ENCODE measurements around the gene HRAS. TPM values are rescaled to one million over a fixed set of nuclear protein-coding genes. Genes with fewer than 3 reads are reported as not detected.

Gene HRAS
- total and polyA plus RNA-seq, 10 of the 15 experiments (the other 5 are each of a cell fraction or from before 2014, with no cell fraction given) = 2.8 to 72.4 (median 31.7) TPM

- TF ChIP-seq, protein P1, sequence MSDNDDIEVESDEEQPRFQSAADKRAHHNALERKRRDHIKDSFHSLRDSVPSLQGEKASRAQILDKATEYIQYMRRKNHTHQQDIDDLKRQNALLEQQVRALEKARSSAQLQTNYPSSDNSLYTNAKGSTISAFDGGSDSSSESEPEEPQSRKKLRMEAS (IDR thresholded peaks at IDR 0.05; ENCODE audit: low read depth, low read length) = no peak
- no peak for TF ChIP-seq E2F8 (IDR thresholded peaks at IDR 0.05; ENCODE audit: low read depth, partially characterized antibody)
- no peak for TF ChIP-seq CBFB (IDR thresholded peaks at IDR 0.05; ENCODE audit: low read depth)
- TF ChIP-seq EZH2 (IDR thresholded peaks at IDR 0.05; ENCODE audit: borderline replicate concordance, control insufficient read depth, low read depth, low read length) = no peak
- no peak for TF ChIP-seq CREB1 (IDR thresholded peaks at IDR 0.05; ENCODE audit: low read depth)
- TF ChIP-seq, protein P2, sequence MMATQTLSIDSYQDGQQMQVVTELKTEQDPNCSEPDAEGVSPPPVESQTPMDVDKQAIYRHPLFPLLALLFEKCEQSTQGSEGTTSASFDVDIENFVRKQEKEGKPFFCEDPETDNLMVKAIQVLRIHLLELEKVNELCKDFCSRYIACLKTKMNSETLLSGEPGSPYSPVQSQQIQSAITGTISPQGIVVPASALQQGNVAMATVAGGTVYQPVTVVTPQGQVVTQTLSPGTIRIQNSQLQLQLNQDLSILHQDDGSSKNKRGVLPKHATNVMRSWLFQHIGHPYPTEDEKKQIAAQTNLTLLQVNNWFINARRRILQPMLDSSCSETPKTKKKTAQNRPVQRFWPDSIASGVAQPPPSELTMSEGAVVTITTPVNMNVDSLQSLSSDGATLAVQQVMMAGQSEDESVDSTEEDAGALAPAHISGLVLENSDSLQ (IDR thresholded peaks at IDR 0.05) = no peak
- TF ChIP-seq, protein P3, sequence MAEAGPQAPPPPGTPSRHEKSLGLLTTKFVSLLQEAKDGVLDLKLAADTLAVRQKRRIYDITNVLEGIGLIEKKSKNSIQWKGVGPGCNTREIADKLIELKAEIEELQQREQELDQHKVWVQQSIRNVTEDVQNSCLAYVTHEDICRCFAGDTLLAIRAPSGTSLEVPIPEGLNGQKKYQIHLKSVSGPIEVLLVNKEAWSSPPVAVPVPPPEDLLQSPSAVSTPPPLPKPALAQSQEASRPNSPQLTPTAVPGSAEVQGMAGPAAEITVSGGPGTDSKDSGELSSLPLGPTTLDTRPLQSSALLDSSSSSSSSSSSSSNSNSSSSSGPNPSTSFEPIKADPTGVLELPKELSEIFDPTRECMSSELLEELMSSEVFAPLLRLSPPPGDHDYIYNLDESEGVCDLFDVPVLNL (IDR thresholded peaks at IDR 0.05; ENCODE audit: low read depth, low read length) = no peak
- no peak; a peak in 1 of 4 replicates for TF ChIP-seq BHLHE40 (IDR thresholded peaks at IDR 0.05; ENCODE audit: borderline replicate concordance in 1 of 2, low read depth in 2 of 2, low read length in 1 of 2)
- 0 out of 2 replicates have a peak, but pooled peaks have one; percentile 15 for TF ChIP-seq POLR2A (IDR thresholded peaks at IDR 0.05; ENCODE audit: low read depth, low read length)
- TF ChIP-seq STAT3 (IDR thresholded peaks at IDR 0.05; ENCODE audit: low read depth, low read length) = no peak
- TF ChIP-seq, protein P4, sequence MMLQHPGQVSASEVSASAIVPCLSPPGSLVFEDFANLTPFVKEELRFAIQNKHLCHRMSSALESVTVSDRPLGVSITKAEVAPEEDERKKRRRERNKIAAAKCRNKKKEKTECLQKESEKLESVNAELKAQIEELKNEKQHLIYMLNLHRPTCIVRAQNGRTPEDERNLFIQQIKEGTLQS (IDR thresholded peaks at IDR 0.05; ENCODE audit: borderline replicate concordance, extremely low read depth, low read depth, low read length) = no peak
- TF ChIP-seq POLR2AphosphoS2 (IDR thresholded peaks at IDR 0.05; ENCODE audit: low read depth, low read length) = 0 out of 2 replicates have a peak, but pooled peaks have one; percentile 34
- TF ChIP-seq TCF3 (IDR thresholded peaks at IDR 0.05; ENCODE audit: borderline replicate concordance, insufficient read depth, low read depth, low read length) = 0 out of 2 replicates have a peak, but pooled peaks have one; percentile 1
- peak; percentile 60; the same call in 1 of the 2 replicates for TF ChIP-seq ZNF217 (IDR thresholded peaks at IDR 0.05)
- TF ChIP-seq JUND (IDR thresholded peaks at IDR 0.05; ENCODE audit: low read depth, low read length) = no peak
- peak; percentile 46 for TF ChIP-seq IKZF1 (conservative IDR thresholded peaks at IDR 0.05)
- no peak for TF ChIP-seq NRF1 (conservative IDR thresholded peaks at IDR 0.05; ENCODE audit: low read depth, low read length)
- no peak for TF ChIP-seq BCLAF1 (IDR thresholded peaks at IDR 0.05)
- TF ChIP-seq BRCA1 (IDR thresholded peaks at IDR 0.05; ENCODE audit: low read depth, low read length) = no peak
- peak; percentile 33 for TF ChIP-seq DPF2 (IDR thresholded peaks at IDR 0.05)
- TF ChIP-seq SPI1 (IDR thresholded peaks at IDR 0.05; ENCODE audit: borderline replicate concordance, insufficient read depth, low read depth, low read length) = no peak
Observed at GRCh38 chr11:561148-562003, 26.0 kb upstream of the HRAS start (continued).
